K562 (cell line): ENCODE results near the gene UQCR11. TPM values are rescaled to one million over a fixed set of nuclear protein-coding genes. Genes with fewer than 3 reads are reported as not detected.
A peak's percentile ranks its signal among the peaks of the same experiment; 100 is the strongest.

Experiments
- CBX2 ChIP-seq: fragments of 200-600 bp; sonication (generic); IDR thresholded peaks from one replicate; pipeline ENCODE4 v1.6.1; 2012; ENCODE audit warnings: mild to moderate bottlenecking, low read length, inconsistent platforms; ENCODE audit not compliant: insufficient read depth, poor library complexity, severe bottlenecking
- DLX4 ChIP-seq: fragments of 250-450 bp; sonication (Bioruptor Pico); IDR thresholded peaks from 2 replicates; pipeline ENCODE4 v1.6.1; 2021; ENCODE audit warnings: mild to moderate bottlenecking
- ETV5 ChIP-seq: sonication (generic); formaldehyde crosslinking; IDR thresholded peaks from 2 replicates; pipeline ENCODE4 v1.4.0; 2020; ENCODE audit warnings: low read depth, mild to moderate bottlenecking, missing genetic modification reagents
- FOXJ3 ChIP-seq: sonication (generic); formaldehyde crosslinking; IDR thresholded peaks from 2 replicates; pipeline ENCODE4 v1.4.0; 2020; ENCODE audit warnings: mild to moderate bottlenecking, missing genetic modification reagents
- GTF2E2 ChIP-seq: fragments of 200-800 bp; sonication (Bioruptor generic); IDR thresholded peaks from 2 replicates; pipeline ENCODE4 v1.6.1; 2016; ENCODE audit warnings: missing genetic modification characterization, missing compliant biosample characterization
- HMG20A ChIP-seq: fragments of 450-650 bp; formaldehyde crosslinking; conservative IDR thresholded peaks from 2 replicates; pipeline ENCODE4 v1.4.0; 2020; ENCODE audit warnings: mild to moderate bottlenecking, mixed read lengths
- MTA2 ChIP-seq: fragments of 450-650 bp; IDR thresholded peaks from 2 replicates; pipeline ENCODE4 v1.6.1; 2016; ENCODE audit warnings: low read depth
- NCOA1 ChIP-seq: fragments of 450-650 bp; IDR thresholded peaks from 2 replicates; pipeline ENCODE4 v1.6.1; 2016; ENCODE audit warnings: low read depth
- NFXL1 ChIP-seq: fragments of 450-650 bp; formaldehyde crosslinking; IDR thresholded peaks from 2 replicates; pipeline ENCODE4 v1.4.0; 2021; ENCODE audit warnings: mild to moderate bottlenecking
- NRF1 ChIP-seq, 2 experiments: fragments of 450-650 bp; IDR thresholded peaks in 1 of 2; conservative IDR thresholded peaks in 1 of 2; 2 replicates each; pipeline ENCODE4 v1.6.1; 2014; ENCODE audit warnings: mild to moderate bottlenecking in 2 of 2
- SFPQ ChIP-seq: fragments of 200-400 bp; formaldehyde crosslinking; IDR thresholded peaks from 2 replicates; pipeline ENCODE4 v1.6.1; 2017; ENCODE audit warnings: mild to moderate bottlenecking, low read depth, low read length, moderate library complexity
- TSHZ1 ChIP-seq: fragments of 250-450 bp; sonication (Bioruptor Pico); IDR thresholded peaks from 2 replicates; pipeline ENCODE4 v1.4.0; 2020; ENCODE audit warnings: mild to moderate bottlenecking, moderate library complexity
- ZBTB7A ChIP-seq: IDR thresholded peaks from 2 replicates; pipeline ENCODE4 v1.6.1; 2011; ENCODE audit warnings: low read depth, mild to moderate bottlenecking, low read length, moderate library complexity, borderline replicate concordance; ENCODE audit not compliant: control insufficient read depth
- ZC3H11A ChIP-seq: IDR thresholded peaks from 2 replicates; pipeline ENCODE4 v1.6.1; 2012; ENCODE audit warnings: low read depth, low read length, improper control_type of control experiment
- ZNF253 ChIP-seq: fragments of 250-450 bp; sonication (Bioruptor Pico); conservative IDR thresholded peaks from 2 replicates; pipeline ENCODE4 v1.6.1; 2021; ENCODE audit warnings: mild to moderate bottlenecking
- ZNF263 ChIP-seq: sonication (generic); formaldehyde crosslinking; IDR thresholded peaks from 2 replicates; pipeline ENCODE4 v1.8.0; 2022; ENCODE audit warnings: mild to moderate bottlenecking, missing genetic modification reagents, borderline replicate concordance
- ZNF277 ChIP-seq: fragments of 250-450 bp; sonication (Bioruptor Pico); IDR thresholded peaks from 2 replicates; pipeline ENCODE4 v1.8.0; 2022; ENCODE audit warnings: inconsistent platforms, mild to moderate bottlenecking, moderate library complexity, borderline replicate concordance
- ZNF586 ChIP-seq: fragments of 450-650 bp; formaldehyde crosslinking; conservative IDR thresholded peaks from 2 replicates; pipeline ENCODE4 v1.4.0; 2020; ENCODE audit warnings: mild to moderate bottlenecking, moderate library complexity
- polyA plus RNA-seq, 8 experiments: library from polyadenylated mRNA; depleted of rRNA in 4 of 8; stranded (reverse) in 5 of 8; unstranded in 3 of 8; fragments of >200 nt; fragmentation: Nextera tagmentation in 2 of 8; fragmentation: Illumina TruSeq in 1 of 8; extraction: Ambion mirVana in 2 of 8; extraction: Trizol in 1 of 8; gene quantifications; 2 replicates each; pipeline versions ENCODE4 v1.2.1 to v1.2.3, GENCODE V29; 2011 to 2014; ENCODE audit warnings: inconsistent platforms in 1 of 8, missing spikeins in 1 of 8
- total RNA-seq, 7 experiments: library from RNA; depleted of rRNA in 6 of 7; stranded (reverse); fragments of >200 nt in 6 of 7; fragmentation: Illumina TruSeq in 2 of 7; extraction: Trizol in 2 of 7; gene quantifications; 2 replicates each; pipeline versions ENCODE4 v1.2.1 to v1.2.3, GENCODE V29; 2011 to 2021; ENCODE audit warnings: low replicate concordance in 1 of 7

UQCR11 gene
- total and polyA plus RNA-seq, 9 of the 15 experiments (the other 6 are each of a cell fraction or from before 2014, with no cell fraction given): 57.6 to 394 (median 259) TPM

- no peak for TF ChIP-seq ZNF277 (CRISPR knock-in tag)
- TF ChIP-seq ZNF586: no peak
- TF ChIP-seq ZNF253: no peak
- TF ChIP-seq NCOA1: 0 out of 2 replicates have a peak, but pooled peaks have one; percentile 46
- no peak for TF ChIP-seq ZNF263 (CRISPR knock-in tag)
- no peak for TF ChIP-seq CBX2
- TF ChIP-seq ZC3H11A: no peak
- no peak for TF ChIP-seq TSHZ1 (CRISPR knock-in tag)
- TF ChIP-seq FOXJ3 (CRISPR knock-in tag): no peak
- no peak; the same call in 1 of the 2 replicates for TF ChIP-seq ETV5
- TF ChIP-seq DLX4: no peak
- no peak for TF ChIP-seq ZBTB7A
- no peak for TF ChIP-seq HMG20A (CRISPR knock-in tag)
- no peak for TF ChIP-seq NFXL1
- TF ChIP-seq NRF1 (conservative IDR thresholded peaks at IDR 0.05 in 1 of 2, IDR thresholded peaks at IDR 0.05 in 1 of 2): peak; percentile 95 to 96
- no peak for TF ChIP-seq SFPQ
- TF ChIP-seq GTF2E2 (tag): no peak
- no peak for TF ChIP-seq MTA2
Measured at GRCh38 chr19:1605236-1606137, at the start of gene UQCR11 (continued).
